ENCODE results near the gene VSTM1.

GRCh38 chr19:54029930-54030490 is 33.7 kb downstream of the VSTM1 start:
- peak; percentile 66 for TF ChIP-seq CTCF (IDR thresholded peaks at IDR 0.05; ENCODE audit: low read depth, low read length)
- no peak for TF ChIP-seq EZH2phosphoT487 (IDR thresholded peaks at IDR 0.05; ENCODE audit: low read depth)
